Neuronal stem cell (in vitro differentiated cells): ENCODE measurements around the gene TTC36. TPM values are rescaled to one million over a fixed set of nuclear protein-coding genes. Genes with fewer than 3 reads are reported as not detected.
"Not testable (repeated sequence)": the region's sequence is repeated elsewhere in the genome, so short reads cannot be mapped to it uniquely, and the experiment has no call there.

Experiments
- DNase-seq: peaks from one replicate; pipeline ENCODE4 v3.0.0-alpha.2; 2013; ENCODE audit warnings: low spot score
- H2AFZ ChIP-seq: one replicate; pipeline ENCODE4 v1.6.1; 2013; ENCODE audit warnings: mild to moderate bottlenecking, low read length, inconsistent platforms
- H2AK5ac ChIP-seq: 2 replicates; pipeline ENCODE4 v1.6.1; 2013; ENCODE audit warnings: low read depth, mild to moderate bottlenecking, inconsistent platforms, low read length, moderate library complexity, mixed read lengths
- H2BK120ac ChIP-seq: 2 replicates; pipeline ENCODE4 v1.6.1; 2013; ENCODE audit warnings: low read depth, mild to moderate bottlenecking, inconsistent platforms, low read length, moderate library complexity, mixed read lengths
- H2BK12ac ChIP-seq: one replicate; pipeline ENCODE4 v1.6.1; 2013; ENCODE audit warnings: low read length, inconsistent platforms
- H2BK15ac ChIP-seq: 2 replicates; pipeline ENCODE4 v1.6.1; 2013; ENCODE audit warnings: mild to moderate bottlenecking, low read length, inconsistent platforms, mixed read lengths
- H2BK5ac ChIP-seq: one replicate; pipeline ENCODE4 v1.6.1; 2013; ENCODE audit warnings: inconsistent platforms, mild to moderate bottlenecking, low read length, moderate library complexity
- H3K14ac ChIP-seq: one replicate; pipeline ENCODE4 v1.6.1; 2013; ENCODE audit warnings: low read length, inconsistent platforms
- H3K18ac ChIP-seq: 2 replicates; pipeline ENCODE4 v1.6.1; 2013; ENCODE audit warnings: low read length, inconsistent platforms
- H3K23ac ChIP-seq: 2 replicates; pipeline ENCODE4 v1.6.1; 2013; ENCODE audit warnings: low read depth, mild to moderate bottlenecking, mixed read lengths, low read length, inconsistent platforms; ENCODE audit not compliant: poor library complexity
- H3K27ac ChIP-seq: replicated peaks from 3 replicates; pipeline ENCODE4 v1.5.1; 2013; ENCODE audit warnings: low read length, inconsistent platforms
- H3K27me3 ChIP-seq, 3 experiments: 2 replicates each; pipeline ENCODE4 v1.6.1; 2013; ENCODE audit warnings: low read length in 3 of 3, mild to moderate bottlenecking in 2 of 3, inconsistent platforms in 1 of 3, low read depth in 1 of 3, mixed read lengths in 1 of 3, moderate library complexity in 1 of 3; ENCODE audit not compliant: control insufficient read depth in 3 of 3, insufficient read depth in 3 of 3
- H3K36me3 ChIP-seq, 2 donors: replicated peaks in 1 of 2; 2 replicates each; pipeline ENCODE4 v1.6.1; 2013; ENCODE audit warnings: low read length in 2 of 2; ENCODE audit not compliant: control insufficient read depth in 2 of 2, insufficient read depth in 2 of 2
- H3K4ac ChIP-seq: 2 replicates; pipeline ENCODE4 v1.6.1; 2013; ENCODE audit warnings: inconsistent platforms, mild to moderate bottlenecking, low read length, moderate library complexity
- H3K4me1 ChIP-seq, 2 donors: 1 replicate in 1 of 2; 2 replicates in 1 of 2; pipeline ENCODE4 v1.6.1; 2013; ENCODE audit warnings: low read length in 2 of 2, low read depth in 1 of 2; ENCODE audit not compliant: control insufficient read depth in 2 of 2, insufficient read depth in 1 of 2
- H3K4me2 ChIP-seq: one replicate; pipeline ENCODE4 v1.6.1; 2013; ENCODE audit warnings: mild to moderate bottlenecking, low read length, inconsistent platforms; ENCODE audit not compliant: insufficient read depth, poor library complexity, severe bottlenecking
- H3K4me3 ChIP-seq, 2 donors: 2 replicates each; pipeline ENCODE4 v1.5.1; 2013; ENCODE audit warnings: low read length in 2 of 2, mild to moderate bottlenecking in 2 of 2, inconsistent platforms in 1 of 2, moderate library complexity in 1 of 2
- H3K79me1 ChIP-seq: one replicate; pipeline ENCODE4 v1.6.1; 2013; ENCODE audit warnings: low read depth, mild to moderate bottlenecking, inconsistent platforms, low read length, moderate library complexity
- H3K9ac ChIP-seq: one replicate; pipeline ENCODE4 v1.6.1; 2013; ENCODE audit warnings: mild to moderate bottlenecking, low read depth, low read length, inconsistent platforms; ENCODE audit not compliant: poor library complexity
- H3K9me3 ChIP-seq, 2 donors: replicated peaks in 1 of 2; 2 replicates each; pipeline versions ENCODE3 to v1.6.1; 2013; ENCODE audit warnings: low read length in 2 of 2, mild to moderate bottlenecking in 2 of 2, inconsistent platforms in 1 of 2, low read depth in 1 of 2, mixed read lengths in 1 of 2, moderate library complexity in 1 of 2; ENCODE audit not compliant: control insufficient read depth in 2 of 2, insufficient read depth in 1 of 2
- H4K8ac ChIP-seq: one replicate; pipeline ENCODE4 v1.6.1; 2013; ENCODE audit warnings: low read depth, mild to moderate bottlenecking, inconsistent platforms, low read length, moderate library complexity
- H4K91ac ChIP-seq: one replicate; pipeline ENCODE4 v1.6.1; 2013; ENCODE audit warnings: low read length, low read depth, mild to moderate bottlenecking, inconsistent platforms; ENCODE audit not compliant: poor library complexity
- WGBS, 2 donors: extraction: QIAGEN DNeasy Blood & Tissue Kit; methylation state at CpG; one replicate each; pipeline ENCODE4 v1.1.7; 2013; ENCODE audit warnings: missing lambda C conversion rate in 2 of 2, mixed read lengths in 1 of 2; ENCODE audit not compliant: insufficient read length in 2 of 2, insufficient replicate concordance in 1 of 2; ENCODE audit errors: extremely low coverage in 2 of 2; 5-methylcytosine and 5-hydroxymethylcytosine counted together
- polyA plus RNA-seq, 2 experiments: library from polyadenylated mRNA; stranded (reverse); fragments of 200-250 nt; gene quantifications; one replicate each; pipeline ENCODE4 v1.2.3, GENCODE V29; 2013

TTC36 gene, protein sequence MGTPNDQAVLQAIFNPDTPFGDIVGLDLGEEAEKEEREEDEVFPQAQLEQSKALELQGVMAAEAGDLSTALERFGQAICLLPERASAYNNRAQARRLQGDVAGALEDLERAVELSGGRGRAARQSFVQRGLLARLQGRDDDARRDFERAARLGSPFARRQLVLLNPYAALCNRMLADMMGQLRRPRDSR
- 0.24 TPM for polyA plus RNA-seq (2013, experiment 1 of 2)
- polyA plus RNA-seq (2013, experiment 2 of 2) = 0.18 TPM

- H3K23ac ChIP-seq = no peak within 1 kb of the TSS
- H2BK15ac ChIP-seq = no peak within 1 kb of the TSS
- H3K4me3 ChIP-seq = no peak within 1 kb of the TSS
- H2AFZ ChIP-seq = no peak within 1 kb of the TSS
- no peak within 1 kb of the TSS for H3K4me2 ChIP-seq
- H4K8ac ChIP-seq = no peak within 1 kb of the TSS
- no peaks in the 10 kb centered on the region for H3K27me3 ChIP-seq
- H3K18ac ChIP-seq = no peak within 1 kb of the TSS
- H3K9me3 ChIP-seq = peaks cover 0 to 1% of the 10 kb centered on the region in 2 donors
- H3K79me1 ChIP-seq = peaks cover 3% of the 10 kb centered on the region
- H3K4me1 ChIP-seq = peaks cover 10 to 16% of the 10 kb centered on the region in 2 donors
- H2BK12ac ChIP-seq = no peak within 1 kb of the TSS
- no CpG with 5 or more reads among the region's 3 CpGs for WGBS, 2 donors
- no peak for DNase-seq
- no peak within 1 kb of the TSS for H2BK120ac ChIP-seq
- H4K91ac ChIP-seq = no peak within 1 kb of the TSS
- no peak within 1 kb of the TSS for H3K14ac ChIP-seq
- H3K27ac ChIP-seq = no peak within 1 kb of the TSS
- H3K36me3 ChIP-seq = peaks cover 24 to 64% of the 10 kb centered on the region in 2 donors
- H3K4ac ChIP-seq = no peak within 1 kb of the TSS
- H2BK5ac ChIP-seq = no peak within 1 kb of the TSS
- no peak within 1 kb of the TSS for H2AK5ac ChIP-seq
- H3K9ac ChIP-seq = no peak within 1 kb of the TSS
These were observed at the start of gene TTC36 for GRCh38 chr11:118527109-118527508. TSS of gene TTC36 (plus strand) at chr11:118527474. CDS start at chr11:118527495, 21 bp downstream.

- H2BK120ac ChIP-seq, H2AFZ ChIP-seq, DNase-seq, H3K9me3 ChIP-seq, H2AK5ac ChIP-seq, H3K9ac ChIP-seq, H3K23ac ChIP-seq, H2BK5ac ChIP-seq, H4K91ac ChIP-seq, H3K79me1 ChIP-seq, H3K27me3 ChIP-seq, H3K14ac ChIP-seq, H4K8ac ChIP-seq, H3K4me1 ChIP-seq, H3K4ac ChIP-seq, H3K27ac ChIP-seq, H2BK15ac ChIP-seq, H2BK12ac ChIP-seq, H3K4me2 ChIP-seq, H3K4me3 ChIP-seq, H3K18ac ChIP-seq: not testable (repeated sequence)
- peaks cover 40 to 98% of the 10 kb centered on the region in 2 donors for H3K36me3 ChIP-seq
- no CpG with 5 or more reads among the region's 1 CpG for WGBS, 2 donors
These were observed 46.0 kb upstream of the TTC36 start for GRCh38 chr11:118481238-118481637.

DNA sequence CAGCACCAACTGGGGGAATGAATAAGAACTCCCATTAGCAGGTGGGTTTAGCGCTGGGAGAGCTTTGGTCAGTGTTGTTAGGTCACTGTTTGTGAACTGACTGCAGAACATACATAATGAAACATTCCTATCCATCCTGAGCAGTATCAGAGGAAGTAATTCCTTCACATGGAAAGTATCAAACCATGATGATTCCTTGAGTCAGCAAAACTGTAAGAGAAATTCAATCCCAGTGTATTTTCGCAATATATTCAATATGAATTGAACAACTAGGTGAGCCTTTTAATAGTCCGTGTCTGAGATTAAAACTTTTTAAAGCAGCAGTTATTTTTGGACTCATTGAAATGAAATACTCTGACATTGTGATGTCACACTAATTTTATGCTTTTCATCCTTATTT lies 42.9 kb upstream of the TTC36 start:
- no peak overlapping the region for H3K23ac ChIP-seq
- H3K79me1 ChIP-seq = no peaks in the 10 kb centered on the region
- no peak overlapping the region for H2BK12ac ChIP-seq
- H3K27me3 ChIP-seq = no peaks in the 10 kb centered on the region
- H3K4ac ChIP-seq = no peak overlapping the region
- DNase-seq = no peak
- H3K9ac ChIP-seq = no peak overlapping the region
- H2BK5ac ChIP-seq = no peak overlapping the region
- no peak overlapping the region for H3K27ac ChIP-seq
- no peak overlapping the region for H3K18ac ChIP-seq
- no peak overlapping the region for H3K4me2 ChIP-seq
- no peak overlapping the region for H2BK120ac ChIP-seq
- H3K14ac ChIP-seq = no peak overlapping the region
- peaks cover 33 to 95% of the 10 kb centered on the region in 2 donors for H3K36me3 ChIP-seq
- H2BK15ac ChIP-seq = no peak overlapping the region
- no peaks in the 10 kb centered on the region for H3K4me1 ChIP-seq
- no peak overlapping the region for H2AK5ac ChIP-seq
- H4K8ac ChIP-seq = no peak overlapping the region
- H4K91ac ChIP-seq = no peak overlapping the region
- whole genome bisulfite sequencing, 2 donors = no CpG with 5 or more reads among the region's 3 CpGs
- no peak overlapping the region for H3K4me3 ChIP-seq
- no peak overlapping the region for H2AFZ ChIP-seq
- H3K9me3 ChIP-seq = peaks cover 0 to 3% of the 10 kb centered on the region in 2 donors

- Histone ChIP-seq H3K79me1 (no peaks in the 10 kb centered on the region), H2BK12ac (no peak overlapping the region), H4K8ac (no peak overlapping the region), H4K91ac (no peak overlapping the region), H3K4me1 (no peaks in the 10 kb centered on the region), H2BK15ac (no peak overlapping the region), H3K4ac (no peak overlapping the region), H3K27me3 (no peaks in the 10 kb centered on the region), H3K9ac (no peak overlapping the region), H2BK120ac (no peak overlapping the region), H3K18ac (no peak overlapping the region), H3K14ac (no peak overlapping the region), H3K23ac (no peak overlapping the region), H3K27ac (no peak overlapping the region), H2AK5ac (no peak overlapping the region), H3K9me3 (peaks cover 0 to 3% of the 10 kb centered on the region in 2 donors), H2BK5ac (no peak overlapping the region), H3K4me2 (no peak overlapping the region), H2AFZ (no peak overlapping the region), H3K36me3 (peaks cover 35 to 95% of the 10 kb centered on the region in 2 donors), H3K4me3 (no peak overlapping the region)
- DNase-seq = no peak
These were observed 42.0 kb upstream of the TTC36 start for GRCh38 chr11:118485273-118485672.
